H1 (cell line): ENCODE data around the gene ENAH. TPM values are rescaled to one million over a fixed set of nuclear protein-coding genes. Genes with fewer than 3 reads are reported as not detected.

Experiments
- CTCF ChIA-PET: fragments of 300-600 bp; sonication (Branson Sonifier 250); formaldehyde crosslinking; loops from one replicate; lab custom pipeline; 2021; ENCODE audit not compliant: partially characterized antibody; lab: Charles Lee
- POLR2A ChIA-PET: fragments of 300-600 bp; sonication (Branson Sonifier 250); formaldehyde crosslinking; loops from one replicate; lab custom pipeline; 2021; ENCODE audit warnings: inconsistent platforms; ENCODE audit not compliant: partially characterized antibody; lab: Charles Lee
- DNase-seq, 2 experiments: peaks; one replicate each; pipeline versions ENCODE4 v3.0.0 to v3.0.0-alpha.2; 2010 to 2022; ENCODE audit warnings: low spot score in 2 of 2, low read depth in 1 of 2, mixed read lengths in 1 of 2
- FAIRE-seq: peaks from 2 replicates; lab custom pipeline; 2011; peaks lifted over from hg19 to GRCh38; lab: Jason Lieb, UNC
- H2AFZ ChIP-seq: 2 replicates; pipeline ENCODE4 v1.8.1; 2012; ENCODE audit warnings: low read length, inconsistent platforms
- H2AK5ac ChIP-seq: 2 replicates; pipeline ENCODE4 v1.6.1; 2013; ENCODE audit warnings: low read depth, low read length
- H2BK120ac ChIP-seq: replicated peaks from 2 replicates; pipeline ENCODE3; 2013; ENCODE audit warnings: low read depth, low read length, inconsistent platforms
- H2BK12ac ChIP-seq: 2 replicates; pipeline ENCODE4 v1.6.1; 2013; ENCODE audit warnings: low read depth, low read length
- H2BK15ac ChIP-seq: 2 replicates; pipeline ENCODE4 v1.6.1; 2013; ENCODE audit warnings: low read length
- H2BK20ac ChIP-seq: 2 replicates; pipeline ENCODE4 v1.6.1; 2013; ENCODE audit warnings: low read length
- H2BK5ac ChIP-seq: 2 replicates; pipeline ENCODE4 v1.6.1; 2013; ENCODE audit warnings: low read depth, low read length
- H3K14ac ChIP-seq: 2 replicates; pipeline ENCODE4 v1.6.1; 2013; ENCODE audit warnings: inconsistent platforms; ENCODE audit not compliant: insufficient read length
- H3K18ac ChIP-seq: 2 replicates; pipeline ENCODE4 v1.6.1; 2013; ENCODE audit warnings: low read length; ENCODE audit errors: extremely low read depth
- H3K23ac ChIP-seq: 2 replicates; pipeline ENCODE4 v1.6.1; 2013; ENCODE audit warnings: inconsistent platforms; ENCODE audit not compliant: insufficient read length
- H3K23me2 ChIP-seq: 2 replicates; pipeline ENCODE4 v1.6.1; 2013; ENCODE audit warnings: low read depth, low read length
- H3K27ac ChIP-seq: 2 replicates; pipeline ENCODE4 v1.6.1; 2011; ENCODE audit warnings: low read depth, low read length, inconsistent platforms
- H3K27me3 ChIP-seq, 4 experiments: replicated peaks in 1 of 4; 1 replicate in 1 of 4; 2 replicates in 3 of 4; pipeline versions ENCODE4 v1.6.1 to v1.8.1; 2011 to 2013; ENCODE audit warnings: low read length in 3 of 4, mild to moderate bottlenecking in 3 of 4, inconsistent platforms in 2 of 4, mixed read lengths in 2 of 4, moderate library complexity in 1 of 4; ENCODE audit not compliant: control insufficient read depth in 3 of 4, insufficient read depth in 3 of 4; ENCODE audit errors: extremely low read depth in 1 of 4
- H3K36me3 ChIP-seq, 4 experiments: 2 replicates each; pipeline versions ENCODE4 v1.6.1 to v1.8.1; 2011 to 2013; ENCODE audit warnings: mild to moderate bottlenecking in 4 of 4, low read length in 3 of 4, moderate library complexity in 2 of 4, control low read depth in 1 of 4, inconsistent platforms in 1 of 4; ENCODE audit not compliant: insufficient read depth in 4 of 4, control insufficient read depth in 2 of 4
- H3K4ac ChIP-seq: replicated peaks from 2 replicates; pipeline ENCODE3; 2013; ENCODE audit warnings: low read length, low read depth, mixed read lengths, inconsistent platforms; ENCODE audit not compliant: insufficient read length
- H3K4me1 ChIP-seq, 4 experiments: replicated peaks in 1 of 4; 1 replicate in 1 of 4; 2 replicates in 3 of 4; pipeline versions ENCODE4 v1.6.1 to v1.8.1; 2011 to 2013; ENCODE audit warnings: low read length in 3 of 4, inconsistent platforms in 2 of 4, mixed read lengths in 1 of 4; ENCODE audit not compliant: insufficient read depth in 4 of 4, control insufficient read depth in 3 of 4
- H3K4me2 ChIP-seq, 2 experiments: 2 replicates each; pipeline versions ENCODE4 v1.6.1 to v1.8.1; 2011 to 2013; ENCODE audit warnings: low read depth in 2 of 2, low read length in 2 of 2, control low read depth in 1 of 2, inconsistent platforms in 1 of 2, mild to moderate bottlenecking in 1 of 2; ENCODE audit not compliant: insufficient read depth in 1 of 2
- H3K4me3 ChIP-seq, 4 experiments: fragments of 200-600, 300-600 bp in 1 of 4; sonication (generic), shearing (Covaris generic), sonication (Bioruptor Twin) in 1 of 4; 2 replicates each; pipeline versions ENCODE4 v1.5.1 to v1.8.1; 2011 to 2016; ENCODE audit warnings: low read length in 4 of 4, low read depth in 3 of 4, control low read depth in 2 of 4, inconsistent platforms in 2 of 4, mild to moderate bottlenecking in 2 of 4, mixed read lengths in 1 of 4, moderate library complexity in 1 of 4; ENCODE audit not compliant: insufficient read depth in 2 of 4; ENCODE audit errors: extremely low read depth in 1 of 4
- H3K56ac ChIP-seq: replicated peaks from 2 replicates; pipeline ENCODE3; 2013; ENCODE audit warnings: low read depth, mild to moderate bottlenecking, mixed read lengths, low read length, inconsistent platforms; ENCODE audit not compliant: insufficient read length
- H3K79me1 ChIP-seq: 2 replicates; pipeline ENCODE4 v1.6.1; 2013; ENCODE audit warnings: low read depth, low read length, control low read depth
- H3K79me2 ChIP-seq, 2 experiments: 2 replicates each; pipeline versions ENCODE4 v1.6.1 to v1.8.1; 2012 to 2013; ENCODE audit warnings: low read length in 2 of 2, mild to moderate bottlenecking in 2 of 2, inconsistent platforms in 1 of 2; ENCODE audit not compliant: insufficient read depth in 2 of 2, control insufficient read depth in 1 of 2
- H3K9ac ChIP-seq, 4 experiments: replicated peaks in 1 of 4; 1 replicate in 1 of 4; 2 replicates in 3 of 4; pipeline versions ENCODE4 v1.6.1 to v1.8.1; 2011 to 2013; ENCODE audit warnings: low read depth in 3 of 4, low read length in 3 of 4, control low read depth in 2 of 4, mild to moderate bottlenecking in 2 of 4, moderate library complexity in 2 of 4, inconsistent platforms in 1 of 4; ENCODE audit errors: extremely low read depth in 1 of 4
- H3K9me3 ChIP-seq, 2 experiments: 2 replicates each; pipeline versions ENCODE4 v1.6.1 to v1.8.1; 2012 to 2013; ENCODE audit warnings: mild to moderate bottlenecking in 2 of 2, moderate library complexity in 2 of 2, control low read depth in 1 of 2, inconsistent platforms in 1 of 2, low read depth in 1 of 2, low read length in 1 of 2, mixed read lengths in 1 of 2; ENCODE audit not compliant: insufficient read depth in 2 of 2
- H4K20me1 ChIP-seq, 2 experiments: replicated peaks in 1 of 2; 2 replicates each; pipeline versions ENCODE3 to v1.8.1; 2011 to 2013; ENCODE audit warnings: inconsistent platforms in 2 of 2, low read length in 2 of 2, mild to moderate bottlenecking in 1 of 2; ENCODE audit not compliant: insufficient read depth in 2 of 2, control insufficient read depth in 1 of 2
- H4K5ac ChIP-seq: 2 replicates; pipeline ENCODE4 v1.6.1; 2013; ENCODE audit warnings: low read length, low read depth, mixed read lengths, inconsistent platforms; ENCODE audit not compliant: insufficient read length
- H4K8ac ChIP-seq: 2 replicates; pipeline ENCODE4 v1.8.0; 2013; ENCODE audit warnings: mild to moderate bottlenecking, moderate library complexity, low read length, inconsistent platforms; ENCODE audit not compliant: insufficient read depth; ENCODE audit errors: extremely low read depth
- H4K91ac ChIP-seq: replicated peaks from 2 replicates; pipeline ENCODE3; 2013; ENCODE audit warnings: low read length, mixed read lengths, inconsistent platforms; ENCODE audit not compliant: insufficient read length
- ATF2 ChIP-seq: IDR thresholded peaks from 2 replicates; pipeline ENCODE4 v1.6.1; 2012; ENCODE audit warnings: low read length, inconsistent platforms
- CBX5 ChIP-seq: fragments of 300-800, 300-1000 bp; sonication (generic); IDR thresholded peaks from 2 replicates; pipeline ENCODE4 v1.7.1; 2016; ENCODE audit warnings: antibody characterized with exemption, low read length, low read depth
- CEBPB ChIP-seq: IDR thresholded peaks from 2 replicates; pipeline ENCODE4 v1.6.1; 2012; ENCODE audit warnings: low read depth, low read length
- HDAC6 ChIP-seq: IDR thresholded peaks from one replicate; pipeline ENCODE4 v1.7.1; 2012; ENCODE audit warnings: low read depth, mild to moderate bottlenecking, inconsistent platforms, low read length, moderate library complexity
- JUN ChIP-seq: IDR thresholded peaks from 2 replicates; pipeline ENCODE4 v1.6.1; 2011; ENCODE audit warnings: low read depth, mild to moderate bottlenecking, improper control_type of control experiment, low read length
- KDM1A ChIP-seq: fragments of 200-600, 300-600 bp; sonication (generic); IDR thresholded peaks from 2 replicates; pipeline ENCODE4 v1.7.1; 2016; ENCODE audit warnings: mild to moderate bottlenecking, low read length, borderline replicate concordance
- RBBP5 ChIP-seq: IDR thresholded peaks from 2 replicates; pipeline ENCODE4 v1.7.1; 2012; ENCODE audit warnings: low read depth, mild to moderate bottlenecking, inconsistent platforms, low read length, moderate library complexity, borderline replicate concordance
- WGBS, 2 experiments: shearing (Covaris generic) in 1 of 2; methylation state at CpG; one replicate each; pipeline versions ENCODE4 v1.1.6 to v1.1.7; 2013 to 2015; ENCODE audit warnings: low lambda C conversion rate in 2 of 2, mixed read lengths in 2 of 2, inconsistent platforms in 1 of 2, low coverage in 1 of 2, missing lambda C conversion rate in 1 of 2; ENCODE audit not compliant: insufficient replicate concordance in 2 of 2, insufficient coverage in 1 of 2, insufficient read length in 1 of 2; ENCODE audit errors: extremely low coverage in 1 of 2, missing lambda C conversion rate in 1 of 2; 5-methylcytosine and 5-hydroxymethylcytosine counted together
- polyA plus RNA-seq, 7 experiments: library from polyadenylated mRNA; depleted of rRNA in 3 of 7; stranded (reverse) in 5 of 7; unstranded in 2 of 7; fragments of >200 nt in 5 of 7; fragments of 200-250 nt in 2 of 7; gene quantifications; 1 replicate in 5 of 7; 2 replicates in 1 of 7; 4 replicates in 1 of 7; pipeline versions ENCODE4 v1.2.1 to v1.2.3, GENCODE V29; 2011 to 2013; ENCODE audit warnings: missing spikeins in 2 of 7, mixed read lengths in 2 of 7
- total RNA-seq: library from RNA; stranded (reverse); fragmentation: NEBNext Ultra II Directional; extraction: Animal tissue kit (Norgen Biotek cat#: 25700); gene quantifications from 2 replicates; pipeline ENCODE4 v1.2.1, GENCODE V29; 2021

The ENAH gene
- total and polyA plus RNA-seq, 2 of the 8 experiments (the other 6 are each of a cell fraction or from before 2014, with no cell fraction given) = 39.1 to 335 TPM

- no peaks in the 10 kb centered on the region for H3K79me2 ChIP-seq
- no peaks in the 10 kb centered on the region; the same call in 1 of the 2 replicates for H3K23me2 ChIP-seq
- no peak overlapping the region for H2AK5ac ChIP-seq
- H2BK15ac ChIP-seq = no peak overlapping the region
- no peak overlapping the region for H3K56ac ChIP-seq
- H4K5ac ChIP-seq = no peak overlapping the region
- no peak overlapping the region for H3K9ac ChIP-seq
- TF ChIP-seq ATF2 (no peak), CEBPB (no peak), KDM1A (no peak), JUN (no peak), RBBP5 (no peak), CBX5 (no peak), HDAC6 (no peak)
- TF ChIP-seq, all 59 proteins: peak for 0
- ChIA-PET CTCF (interaction anchor here (0.6 to 5.6 kb wide), 6 partner anchors 8 to 182 kb away, joined by 4 to 43 read pairs (median 6); no protein-coding TSS in a partner anchor), POLR2A (no interaction called here)
- H3K4me3 ChIP-seq = no peak overlapping the region
- FAIRE-seq (no peak), DNase-seq (peak in 1 of 2 experiments; percentile 39)
- no peaks in the 10 kb centered on the region for H3K36me3 ChIP-seq
- no peak overlapping the region for H2BK12ac ChIP-seq
- no peak overlapping the region for H3K4ac ChIP-seq
- H2BK120ac ChIP-seq = no peak overlapping the region
- no peak overlapping the region for H4K91ac ChIP-seq
- H3K14ac ChIP-seq = no peak overlapping the region
- no peaks in the 10 kb centered on the region for H4K20me1 ChIP-seq
- no peak overlapping the region for H3K27ac ChIP-seq
- no peak overlapping the region for H4K8ac ChIP-seq
- peaks cover 0 to 3% (median 0%) of the 10 kb centered on the region in 4 experiments; a peak in 1 of 7 replicates for H3K4me1 ChIP-seq
- H3K27me3 ChIP-seq = no peaks in the 10 kb centered on the region
- WGBS, 2 experiments = 88% methylated on average over 7 of the region's 7 CpGs; no CpG with 5 or more reads in 1 of the 2 experiments
- H2BK20ac ChIP-seq = no peak overlapping the region
- H3K79me1 ChIP-seq = no peaks in the 10 kb centered on the region
- no peak overlapping the region for H3K18ac ChIP-seq
- H3K9me3 ChIP-seq = no peaks in the 10 kb centered on the region
- H2BK5ac ChIP-seq = no peak overlapping the region
- no peak overlapping the region for H3K4me2 ChIP-seq
- H2AFZ ChIP-seq = no peak overlapping the region
- H3K23ac ChIP-seq = no peak overlapping the region
Measured at GRCh38 chr1:225657462-225657989, 4.6 kb upstream of the ENAH start.
